GM12891 (cell line): ENCODE measurements around the gene TBC1D13.

Experiments used
- POLR2A ChIP-seq: IDR thresholded peaks from 2 replicates; pipeline ENCODE4 v1.6.1; 2011; ENCODE audit warnings: low read depth, low read length, control low read depth
- POLR2AphosphoS5 ChIP-seq: IDR thresholded peaks from 2 replicates; pipeline ENCODE4 v1.6.1; 2011; ENCODE audit warnings: low read depth, low read length, control low read depth
- POU2F2 ChIP-seq: IDR thresholded peaks from 2 replicates; pipeline ENCODE4 v1.6.1; 2011; ENCODE audit warnings: low read depth, mild to moderate bottlenecking, control low read depth, low read length, moderate library complexity
- TAF1 ChIP-seq: IDR thresholded peaks from 2 replicates; pipeline ENCODE4 v1.6.1; 2011; ENCODE audit warnings: low read depth, low read length, control low read depth

- TF ChIP-seq POLR2A: no peak
- no peak for TF ChIP-seq POLR2AphosphoS5
- no peak for TF ChIP-seq POU2F2
- TF ChIP-seq TAF1: no peak
Measured at GRCh38 chr9:128823903-128824406, 36.9 kb downstream of the TBC1D13 start.
